KBM-7 (cell line): ENCODE data around the gene ATP6V0A4.

Experiments
- DNase-seq: peaks from one replicate; pipeline ENCODE4 v3.0.0-alpha.2; 2015
- in situ Hi-C: fragments of 300-500 bp; cut with MboI; formaldehyde crosslinking; loops from 2 replicates; pipeline ENCODE4 v1.14.3; 2020; ENCODE audit warnings: low sequenced_read_pairs, low pct_unique_long_range_greater_than_20kb, mixed read lengths

Gene ATP6V0A4

DNA sequence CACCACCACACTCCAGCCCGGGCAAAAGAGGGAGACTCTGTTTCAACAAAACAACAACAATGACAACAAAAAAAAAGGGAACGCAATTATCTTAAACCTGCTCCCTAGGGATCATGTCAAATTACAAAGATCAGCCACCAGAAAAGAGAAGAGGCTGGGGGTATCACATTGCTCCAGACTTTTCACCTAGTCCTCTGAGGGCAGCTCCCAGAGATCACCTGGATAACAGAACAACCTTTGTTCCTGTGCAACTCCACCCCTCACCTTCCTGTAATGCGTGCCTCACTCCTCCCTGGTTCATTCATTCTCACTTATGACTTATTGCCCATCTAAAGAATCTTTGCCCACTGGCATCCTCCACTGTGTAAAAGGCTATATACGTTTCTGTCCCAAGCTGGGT is 128.6 kb downstream of the ATP6V0A4 start:
- in situ Hi-C loops = no loop called here
- no peak for DNase-seq

DNA sequence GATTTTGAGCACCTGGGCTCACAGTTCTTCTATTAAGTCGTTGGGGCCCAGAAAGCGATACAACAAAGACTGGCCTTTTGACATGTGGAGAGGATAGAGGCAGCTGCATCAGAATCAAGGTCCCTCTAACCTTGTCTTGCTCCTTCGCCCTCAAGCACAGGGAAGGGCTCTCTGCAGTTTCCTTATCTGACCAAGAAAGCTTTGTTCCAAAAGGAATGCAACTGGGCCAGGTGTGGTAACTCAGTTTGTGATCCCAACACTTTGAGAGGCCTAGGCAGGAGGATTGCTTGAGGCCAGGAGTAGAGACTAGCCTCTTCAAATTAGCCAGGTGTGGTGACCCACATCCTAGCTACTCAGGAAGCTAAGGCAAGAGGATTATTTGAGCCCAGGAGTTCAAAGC is 129.1 kb downstream of the ATP6V0A4 start:
- in situ Hi-C loops = no loop called here
- DNase-seq = no peak

DNA sequence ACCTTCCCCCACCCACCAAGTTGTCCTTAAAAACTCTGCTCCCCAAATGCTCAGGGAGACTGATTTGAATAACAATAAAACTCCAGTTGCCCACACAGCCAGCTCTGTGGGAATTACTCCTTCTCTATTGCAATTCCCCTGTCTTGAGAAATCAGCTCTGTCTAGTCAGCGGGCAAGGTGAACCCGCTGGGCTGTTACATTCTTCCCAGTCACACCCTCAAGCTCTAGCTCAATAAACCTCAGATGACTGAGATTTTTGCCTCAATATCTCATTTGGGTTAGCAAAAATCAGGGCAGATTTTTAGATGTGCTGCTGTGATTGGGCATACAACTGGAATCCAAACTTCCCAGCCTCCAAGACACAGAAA is 129.8 kb downstream of the ATP6V0A4 start:
- in situ Hi-C loops = no loop called here
- no peak for DNase-seq

DNA sequence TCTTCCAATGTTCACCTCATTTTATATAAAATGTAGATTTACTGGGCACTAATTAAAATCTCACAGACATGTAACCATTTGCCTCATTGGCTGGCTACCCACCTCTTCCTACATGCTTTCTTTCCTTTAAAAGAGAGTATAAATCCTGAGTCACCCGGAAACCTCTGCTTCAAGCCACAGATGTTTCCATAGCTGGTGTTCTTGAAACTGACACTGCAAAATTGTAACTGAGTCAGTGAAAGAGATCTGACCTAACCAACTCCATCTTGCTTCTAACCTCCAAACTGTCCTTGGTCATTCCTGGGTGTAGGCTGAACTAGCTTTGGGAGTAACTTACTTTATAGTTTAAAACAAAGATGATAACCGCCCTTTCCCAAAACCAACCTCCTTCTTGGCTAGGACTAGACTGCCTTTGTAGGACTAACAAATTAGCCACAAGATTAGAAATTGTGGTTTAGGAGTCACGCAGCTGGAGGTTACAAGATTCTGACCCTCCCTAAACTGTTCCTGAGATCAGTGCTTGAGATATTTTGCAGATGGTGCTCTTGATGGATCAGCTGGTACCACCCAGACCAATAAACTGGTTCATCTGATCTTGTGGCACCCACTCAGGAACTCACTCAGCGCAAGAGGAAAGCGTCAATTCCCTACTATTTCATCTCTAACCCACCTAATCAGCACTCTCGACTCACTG is 130.3 kb downstream of the ATP6V0A4 start:
- in situ Hi-C loops = no loop called here
- DNase-seq = peak; percentile 37

DNA sequence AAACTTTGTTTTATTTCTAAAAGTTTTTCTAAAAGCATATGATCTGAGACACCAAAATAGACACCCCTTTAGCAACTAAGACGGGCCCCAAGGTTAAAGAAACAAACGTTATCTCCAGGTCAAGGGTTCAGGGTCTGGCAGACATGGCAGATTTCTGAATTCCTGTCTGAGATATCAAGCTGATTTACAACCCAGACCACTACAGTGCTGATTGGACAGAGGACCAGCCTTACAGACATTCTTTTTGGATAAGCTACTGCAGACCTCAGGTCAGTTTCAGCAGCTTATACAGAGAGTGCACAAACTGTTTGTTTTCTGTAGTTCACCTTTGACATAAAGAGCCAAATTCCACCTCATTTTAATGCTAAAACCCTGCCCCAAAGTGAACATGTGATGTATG is 131.6 kb downstream of the ATP6V0A4 start:
- in situ Hi-C loops = no loop called here
- DNase-seq = no peak

DNA sequence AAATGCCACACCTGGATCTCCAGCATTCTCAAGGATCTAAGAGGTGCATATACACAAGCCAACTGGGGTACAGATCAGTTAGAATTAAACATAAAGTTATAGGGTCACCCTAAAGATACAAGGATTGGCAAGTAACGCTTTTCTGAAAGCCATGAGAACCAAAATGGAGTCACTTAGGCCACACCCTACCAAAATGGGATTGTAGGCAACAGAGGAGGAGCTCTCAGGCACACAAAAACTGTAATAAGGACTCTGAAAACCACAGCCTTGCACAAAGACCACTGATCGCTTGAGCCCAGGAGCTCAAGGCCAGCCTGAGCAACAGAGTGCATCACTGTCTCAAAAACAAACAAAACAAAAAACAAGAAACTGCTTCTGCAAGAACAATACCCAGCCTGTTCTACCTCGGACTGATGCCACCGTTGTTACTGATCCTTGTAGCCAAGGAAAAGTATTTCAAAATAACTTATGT is 132.3 kb downstream of the ATP6V0A4 start:
- in situ Hi-C loops = no loop called here
- DNase-seq = no peak

DNA sequence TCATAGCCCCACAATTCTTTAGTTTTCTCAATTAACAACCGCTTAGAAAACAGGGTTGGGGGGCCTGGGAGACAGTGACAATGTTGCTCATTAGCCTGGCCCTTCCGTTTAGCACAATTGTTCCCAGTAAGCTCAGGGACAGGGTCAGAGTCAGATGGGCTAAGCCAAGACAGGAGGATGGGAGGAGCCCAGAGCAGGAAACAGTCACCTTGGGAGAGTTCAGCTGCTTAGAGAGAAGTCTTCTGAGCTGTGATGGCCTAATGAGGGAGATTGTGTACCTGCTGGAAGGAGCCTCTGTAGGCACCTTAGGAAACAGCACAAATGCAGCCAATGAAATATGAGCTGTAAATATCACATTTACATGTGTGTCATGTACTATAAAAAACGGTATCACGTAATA is 132.7 kb downstream of the ATP6V0A4 start:
- no peak for DNase-seq
- in situ Hi-C loops = no loop called here

DNA sequence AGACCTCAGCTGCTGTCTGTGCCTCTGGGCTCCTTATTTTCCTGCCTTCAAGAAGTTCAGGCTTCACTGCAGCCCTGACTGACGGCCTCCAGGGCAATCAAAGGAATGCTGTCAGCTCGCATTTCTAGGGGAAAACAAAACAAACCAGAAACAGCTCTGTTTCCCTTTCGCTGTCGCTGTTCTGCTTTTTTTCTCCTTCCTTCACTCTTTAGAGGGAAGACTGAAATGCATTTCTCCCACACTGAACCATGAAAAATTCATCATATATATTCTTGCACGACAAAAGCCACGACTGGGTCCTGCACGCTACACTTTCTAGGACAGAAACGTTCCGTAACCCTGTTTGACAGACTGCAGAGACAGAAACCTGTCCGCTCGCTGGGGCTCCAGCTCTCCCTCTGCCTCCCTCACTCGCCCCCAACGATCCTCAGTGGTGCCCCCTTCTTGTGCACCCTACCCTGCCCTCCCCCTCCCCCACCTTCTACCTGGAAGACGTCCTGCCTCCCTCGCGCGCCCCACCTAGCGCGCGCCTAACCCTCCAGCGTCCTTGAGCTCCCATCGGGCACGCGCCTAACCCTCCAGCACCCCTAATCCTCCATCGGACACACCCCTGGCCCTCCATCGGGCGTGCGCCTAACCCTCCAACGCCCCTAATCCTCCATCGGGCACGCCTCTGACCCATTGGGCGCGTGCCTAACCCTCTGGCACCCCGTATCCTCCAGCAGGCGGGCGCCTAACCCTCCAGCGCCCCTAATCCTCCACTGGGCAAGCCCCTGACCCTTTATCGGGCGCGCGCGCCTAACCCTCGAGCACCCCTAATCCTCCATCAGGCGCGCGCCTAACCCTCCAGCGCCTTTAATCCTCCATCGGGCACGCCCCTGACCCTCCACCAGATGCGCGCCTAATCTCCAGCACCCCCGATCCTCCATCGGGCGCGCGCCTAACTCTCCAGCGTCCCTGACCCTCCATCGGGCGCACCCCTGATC is 134.0 kb downstream of the ATP6V0A4 start:
- in situ Hi-C loops = no loop called here
- peak; percentile 60 for DNase-seq

DNA sequence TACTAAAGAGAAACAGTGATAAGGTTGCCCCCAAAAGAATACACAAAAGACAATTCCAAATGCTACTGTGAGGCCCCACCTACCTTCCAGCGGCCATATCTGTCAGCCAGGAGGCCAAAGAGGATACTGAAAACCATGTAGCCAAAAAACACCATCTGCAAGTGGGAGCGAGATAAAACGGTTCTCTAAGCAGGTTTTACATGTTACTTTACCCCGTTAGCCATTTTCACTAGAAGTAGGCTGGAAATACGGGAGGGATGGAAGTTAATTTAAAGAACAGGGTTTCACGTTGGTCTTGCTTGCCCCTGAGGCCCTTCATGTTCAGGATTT is 135.0 kb downstream of the ATP6V0A4 start:
- in situ Hi-C loops = no loop called here
- DNase-seq = no peak

DNA sequence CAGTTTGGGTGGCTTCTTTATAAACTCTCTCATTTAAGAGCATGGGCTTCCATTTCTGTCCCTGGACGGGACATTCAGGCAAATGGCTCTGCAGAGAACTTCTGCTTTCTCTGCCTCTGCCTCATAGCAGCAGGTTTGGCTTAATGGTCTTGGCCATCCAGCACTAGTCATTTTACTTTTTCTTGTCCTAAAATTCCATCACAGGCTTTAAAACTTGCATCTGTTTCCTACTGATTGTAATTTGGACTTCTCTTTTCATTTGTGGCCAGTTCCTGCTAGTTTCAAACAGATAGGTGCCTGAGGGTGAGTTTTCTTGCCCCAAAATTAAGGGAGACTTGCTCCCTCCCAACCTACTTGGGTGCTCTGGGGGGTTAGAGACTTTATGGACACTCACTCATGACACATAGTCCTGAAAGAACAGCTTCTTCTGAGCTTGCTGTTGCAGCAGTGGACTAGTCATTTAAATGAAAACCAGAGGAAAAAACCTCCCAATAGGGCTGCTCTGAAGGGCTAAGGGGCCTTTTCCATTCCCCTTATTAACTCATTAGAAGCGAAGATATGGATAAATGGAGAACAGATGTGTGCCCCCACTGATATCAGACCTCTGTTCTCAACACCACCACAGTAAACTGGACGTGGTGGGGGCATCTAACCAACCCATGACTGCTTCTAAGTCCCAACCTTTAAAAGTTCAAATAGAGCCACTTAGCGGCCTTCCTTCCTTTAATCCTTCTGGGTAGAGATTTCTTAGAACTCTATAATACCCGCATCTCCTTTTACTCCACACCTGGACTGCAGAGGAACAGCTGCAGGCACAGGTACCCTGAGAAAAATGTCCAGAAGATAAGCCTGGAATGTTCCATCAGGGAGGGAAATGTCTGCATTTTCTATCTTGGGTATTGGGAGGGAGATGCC is 135.7 kb downstream of the ATP6V0A4 start:
- peak; percentile 51 for DNase-seq
- in situ Hi-C loops = no loop called here

DNA sequence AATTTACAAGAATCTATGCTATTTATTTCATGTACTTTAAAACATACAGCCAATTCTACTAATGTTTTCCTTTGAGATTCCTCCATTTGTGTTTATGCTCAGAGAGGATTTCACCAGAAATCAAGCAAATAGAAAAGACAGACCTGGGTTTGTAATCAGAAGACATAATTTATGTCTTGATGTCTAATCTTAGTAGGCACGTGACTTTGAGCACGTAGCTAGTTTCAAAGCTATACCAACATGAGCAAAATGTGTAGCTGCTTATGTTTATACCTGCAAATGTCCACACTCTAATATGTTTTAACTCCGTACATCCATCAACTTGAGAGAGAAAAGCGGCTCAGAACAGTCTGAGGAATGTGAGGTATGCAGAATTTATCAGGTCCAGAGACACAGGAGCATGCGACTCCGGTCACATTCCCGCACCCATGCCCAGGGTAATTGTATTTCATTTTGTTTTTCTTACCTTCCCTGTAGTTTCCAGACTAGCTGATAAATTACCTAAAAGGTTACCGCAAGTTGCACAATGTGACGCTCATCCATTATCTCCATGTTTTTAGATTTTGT is 136.8 kb downstream of the ATP6V0A4 start:
- in situ Hi-C loops = no loop called here
- DNase-seq = no peak

DNA sequence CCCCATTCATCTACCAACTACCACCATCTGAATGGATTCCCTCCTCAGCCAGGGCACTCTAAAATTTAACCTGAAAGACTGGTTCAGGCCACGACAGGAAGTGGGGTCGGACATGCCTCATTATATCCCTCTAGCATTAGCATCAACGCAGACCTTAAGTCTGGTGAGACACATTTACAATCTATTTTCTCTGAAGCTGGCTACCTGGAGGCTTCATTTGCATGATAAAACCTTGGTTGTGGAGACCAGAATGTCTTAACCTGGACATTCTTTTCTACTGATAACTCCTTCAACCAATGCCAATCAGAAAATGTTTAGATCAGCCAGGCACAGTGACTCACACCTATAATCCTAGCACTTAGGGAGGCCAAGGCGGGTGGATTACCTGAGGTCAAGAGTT is 139.1 kb downstream of the ATP6V0A4 start:
- in situ Hi-C loops = no loop called here
- DNase-seq = no peak

DNA sequence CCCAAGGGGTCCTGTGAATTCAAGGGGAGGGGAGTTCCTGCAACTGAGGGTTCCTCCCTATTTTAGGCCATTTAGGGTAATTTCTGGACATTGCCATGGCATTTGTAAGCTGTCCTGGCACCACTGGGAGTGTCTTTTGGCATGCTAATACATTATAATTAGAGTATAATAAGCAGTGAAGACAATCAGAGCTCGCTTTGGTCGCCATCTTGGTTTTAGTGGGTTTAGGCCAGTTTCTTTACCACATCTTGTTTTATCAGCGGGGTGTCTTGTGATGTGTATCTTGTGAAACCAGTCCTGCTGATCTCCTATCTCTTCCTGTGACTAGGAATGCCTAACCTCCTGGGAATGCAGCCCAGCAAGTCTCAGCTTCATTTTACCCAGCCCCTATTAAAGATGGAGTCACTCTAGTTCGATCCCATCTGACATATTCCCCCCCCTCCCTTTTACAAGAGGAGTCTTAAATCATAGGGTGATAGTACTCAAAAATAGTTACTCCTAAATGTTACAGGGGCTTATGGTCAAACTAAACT is 140.1 kb downstream of the ATP6V0A4 start:
- no peak for DNase-seq
- in situ Hi-C loops = no loop called here

DNA sequence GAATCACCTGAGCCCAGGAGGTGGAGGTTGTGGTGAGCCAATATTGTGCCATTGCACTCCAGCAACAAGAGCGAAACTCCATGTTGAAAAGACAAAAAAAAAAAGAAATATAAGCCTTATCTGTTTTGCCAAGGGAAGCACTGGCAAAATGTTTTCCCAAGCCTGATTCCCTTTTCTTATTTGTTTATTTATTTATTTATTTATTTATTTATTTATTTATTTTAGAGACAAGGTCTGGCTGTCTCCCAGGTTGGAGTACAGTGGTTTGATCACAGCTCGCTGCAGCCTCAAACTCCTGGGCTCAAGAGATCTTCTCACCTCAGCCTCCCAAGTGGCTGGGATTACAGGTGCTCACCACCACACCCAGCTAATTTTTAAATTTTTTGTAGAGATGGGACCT is 141.0 kb downstream of the ATP6V0A4 start:
- DNase-seq = no peak
- in situ Hi-C loops = no loop called here
